CD4-positive, alpha-beta T cell treated with Interleukin-21 for 1 hour (primary cell): ENCODE measurements around the gene CCDC182.

ENCODE experiments used
- DNase-seq: peaks from one replicate; pipeline ENCODE4 v3.0.0-alpha.2; 2020

The CCDC182 gene

GRCh38 chr17:57696050-57696449 is 49.0 kb downstream of the CCDC182 start:
- DNase-seq = no peak
